ENCODE measurements around the gene EDRF1. TPM values are rescaled to one million over a fixed set of nuclear protein-coding genes. Genes with fewer than 3 reads are reported as not detected.

EDRF1 gene
- total RNA-seq, 3 donors from 2014 or later (not counting 1 experiment from before 2014, with no cell fraction given), result 40.6 to 66.2 (median 57.5) TPM

GRCh38 chr10:125778556-125778955 lies 59.0 kb downstream of the EDRF1 start:
- H3K9me3 ChIP-seq (ENCODE audit: control insufficient read depth, insufficient read depth, low read length), result no peaks in the 10 kb centered on the region
- H3K27me3 Mint-ChIP-seq (ENCODE audit: low read depth in 2 of 2), result peaks cover 6 to 7% of the 10 kb centered on the region in 2 donors
- no peak overlapping the region for H3K4me3 ChIP-seq (ENCODE audit: low read length)
- no peak for ATAC-seq
- H3K27ac ChIP-seq (ENCODE audit: low read length), result no peak overlapping the region
- no peaks in the 10 kb centered on the region for H3K36me3 Mint-ChIP-seq
- no peaks in the 10 kb centered on the region for H3K9me3 Mint-ChIP-seq
- DNase-seq, result no peak
- no peak overlapping the region for H3K4me3 Mint-ChIP-seq
- TF ChIP-seq, protein P1, sequence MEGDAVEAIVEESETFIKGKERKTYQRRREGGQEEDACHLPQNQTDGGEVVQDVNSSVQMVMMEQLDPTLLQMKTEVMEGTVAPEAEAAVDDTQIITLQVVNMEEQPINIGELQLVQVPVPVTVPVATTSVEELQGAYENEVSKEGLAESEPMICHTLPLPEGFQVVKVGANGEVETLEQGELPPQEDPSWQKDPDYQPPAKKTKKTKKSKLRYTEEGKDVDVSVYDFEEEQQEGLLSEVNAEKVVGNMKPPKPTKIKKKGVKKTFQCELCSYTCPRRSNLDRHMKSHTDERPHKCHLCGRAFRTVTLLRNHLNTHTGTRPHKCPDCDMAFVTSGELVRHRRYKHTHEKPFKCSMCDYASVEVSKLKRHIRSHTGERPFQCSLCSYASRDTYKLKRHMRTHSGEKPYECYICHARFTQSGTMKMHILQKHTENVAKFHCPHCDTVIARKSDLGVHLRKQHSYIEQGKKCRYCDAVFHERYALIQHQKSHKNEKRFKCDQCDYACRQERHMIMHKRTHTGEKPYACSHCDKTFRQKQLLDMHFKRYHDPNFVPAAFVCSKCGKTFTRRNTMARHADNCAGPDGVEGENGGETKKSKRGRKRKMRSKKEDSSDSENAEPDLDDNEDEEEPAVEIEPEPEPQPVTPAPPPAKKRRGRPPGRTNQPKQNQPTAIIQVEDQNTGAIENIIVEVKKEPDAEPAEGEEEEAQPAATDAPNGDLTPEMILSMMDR (IDR thresholded peaks at IDR 0.05), result no peak
- 92% methylated on average over 3 of the region's 5 CpGs for WGBS (ENCODE audit: insufficient coverage)
- H3K4me1 ChIP-seq (ENCODE audit: control insufficient read depth, insufficient read depth, low read length), result no peaks in the 10 kb centered on the region
- no peak overlapping the region for H3K27ac Mint-ChIP-seq
- no peaks in the 10 kb centered on the region for H3K27me3 ChIP-seq (ENCODE audit: control insufficient read depth, insufficient read depth, low read length)
- H3K4me1 Mint-ChIP-seq, result no peaks in the 10 kb centered on the region
- H3K36me3 ChIP-seq (ENCODE audit: control insufficient read depth, insufficient read depth, low read length), result no peaks in the 10 kb centered on the region
- intact Hi-C loops (cut with micrococcal nuclease), result no loop called here

GRCh38 chr10:125779403-125780327 lies 60.2 kb downstream of the EDRF1 start:
- H3K9me3 Mint-ChIP-seq, result no peaks in the 10 kb centered on the region
- Histone ChIP-seq H3K4me3 (ENCODE audit: low read length) (no peak overlapping the region), H3K27ac (ENCODE audit: low read length) (no peak overlapping the region), H3K36me3 (ENCODE audit: control insufficient read depth, insufficient read depth, low read length) (no peaks in the 10 kb centered on the region), H3K27me3 (ENCODE audit: control insufficient read depth, insufficient read depth, low read length) (no peaks in the 10 kb centered on the region), H3K4me1 (ENCODE audit: control insufficient read depth, insufficient read depth, low read length) (no peaks in the 10 kb centered on the region), H3K9me3 (ENCODE audit: control insufficient read depth, insufficient read depth, low read length) (no peaks in the 10 kb centered on the region)
- TF ChIP-seq, protein P1 (IDR thresholded peaks at IDR 0.05), result no peak
- WGBS (ENCODE audit: insufficient coverage), result 82% methylated on average over 10 of the region's 10 CpGs
- H3K4me1 Mint-ChIP-seq, result no peaks in the 10 kb centered on the region
- DNase-seq, result no peak
- no peak for ATAC-seq
- H3K4me3 Mint-ChIP-seq, result no peak overlapping the region
- peaks cover 3 to 7% of the 10 kb centered on the region in 2 donors for H3K27me3 Mint-ChIP-seq (ENCODE audit: low read depth in 2 of 2)
- H3K36me3 Mint-ChIP-seq, result no peaks in the 10 kb centered on the region
- intact Hi-C loops (cut with micrococcal nuclease), result no loop called here
- H3K27ac Mint-ChIP-seq, result no peak overlapping the region

DNA sequence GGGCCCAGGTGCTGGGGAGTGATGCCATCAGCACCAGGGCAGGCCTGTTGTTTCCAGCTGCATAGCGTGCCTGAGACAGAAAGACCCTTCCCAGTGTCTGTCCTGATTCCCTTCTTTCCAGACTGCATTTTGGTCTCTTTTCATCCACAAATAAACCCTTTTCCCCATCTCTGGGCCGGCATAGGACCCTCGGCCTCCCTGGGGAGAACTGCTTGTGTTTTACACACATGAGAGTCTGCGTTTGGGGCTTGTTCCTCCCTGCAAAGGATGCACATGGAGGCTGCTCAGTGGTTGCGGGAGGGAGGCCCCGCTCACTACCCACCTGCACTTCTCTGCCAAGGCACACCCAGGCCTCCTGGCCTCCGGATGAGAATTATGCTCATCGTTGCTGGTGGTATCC lies 61.9 kb downstream of the EDRF1 start:
- H3K27ac Mint-ChIP-seq, result no peak overlapping the region
- Histone ChIP-seq H3K4me3 (ENCODE audit: low read length) (no peak overlapping the region), H3K36me3 (ENCODE audit: control insufficient read depth, insufficient read depth, low read length) (no peaks in the 10 kb centered on the region), H3K9me3 (ENCODE audit: control insufficient read depth, insufficient read depth, low read length) (no peaks in the 10 kb centered on the region), H3K4me1 (ENCODE audit: control insufficient read depth, insufficient read depth, low read length) (no peaks in the 10 kb centered on the region), H3K27me3 (ENCODE audit: control insufficient read depth, insufficient read depth, low read length) (no peaks in the 10 kb centered on the region), H3K27ac (ENCODE audit: low read length) (no peak overlapping the region)
- no peaks in the 10 kb centered on the region for H3K9me3 Mint-ChIP-seq
- no peak for ATAC-seq
- H3K27me3 Mint-ChIP-seq (ENCODE audit: low read depth in 2 of 2), result peaks cover 0 to 2% of the 10 kb centered on the region in 2 donors
- DNase-seq, result no peak
- WGBS (ENCODE audit: insufficient coverage), result 94% methylated on average over 8 of the region's 8 CpGs
- TF ChIP-seq, protein P1 (IDR thresholded peaks at IDR 0.05), result no peak
- H3K4me1 Mint-ChIP-seq, result no peaks in the 10 kb centered on the region
- no peak overlapping the region for H3K4me3 Mint-ChIP-seq
- intact Hi-C loops (cut with micrococcal nuclease), result no loop called here
- H3K36me3 Mint-ChIP-seq, result no peaks in the 10 kb centered on the region

Data from natural killer cell (primary cell).